Vagina (tissue), 2 donors: ENCODE results near the gene PEBP1. TPM values are rescaled to one million over a fixed set of nuclear protein-coding genes. Genes with fewer than 3 reads are reported as not detected.

Source experiments
- DNase-seq, 2 donors: peaks; one replicate each; pipeline ENCODE4 v3.0.0-alpha.2; 2017; ENCODE audit errors: extremely low spot score in 2 of 2
- H3K27ac ChIP-seq: fragments of 200-600 bp; sonication (generic); one replicate; pipeline ENCODE4 v1.5.1; 2019
- H3K27me3 ChIP-seq: fragments of 200-600 bp; sonication (generic); one replicate; pipeline ENCODE4 v1.5.1; 2019
- H3K36me3 ChIP-seq, 2 donors: fragments of 200-600 bp; sonication (generic); one replicate each; pipeline ENCODE4 v1.5.1; 2017 to 2019
- H3K4me1 ChIP-seq: fragments of 200-600 bp; sonication (generic); one replicate; pipeline ENCODE4 v1.5.1; 2019
- H3K4me3 ChIP-seq, 2 donors: fragments of 200-600 bp; sonication (generic); 1 replicate in 1 of 2; 2 replicates in 1 of 2; pipeline ENCODE4 v1.5.1; 2016 to 2019
- H3K9me3 ChIP-seq: fragments of 200-600 bp; sonication (generic); one replicate; pipeline ENCODE4 v1.5.1; 2019
- CTCF ChIP-seq, 3 experiments: fragments of 450-650 bp in 2 of 3; fragments of 200-600 bp in 1 of 3; sonication (generic) in 1 of 3; IDR thresholded peaks; one replicate each; pipeline ENCODE4 v1.5.1; 2017 to 2019; ENCODE audit warnings: antibody characterized with exemption in 3 of 3, mild to moderate bottlenecking in 2 of 3, moderate library complexity in 2 of 3
- POLR2A ChIP-seq, 2 donors: fragments of 450-650 bp; IDR thresholded peaks; one replicate each; pipeline ENCODE4 v1.6.1; 2017; ENCODE audit warnings: antibody characterized with exemption in 2 of 2, mild to moderate bottlenecking in 2 of 2, moderate library complexity in 2 of 2
- POLR2AphosphoS5 ChIP-seq, 2 donors: sonication (generic); formaldehyde crosslinking; IDR thresholded peaks; one replicate each; pipeline ENCODE4 v1.9.0; 2017; ENCODE audit warnings: antibody characterized with exemption in 2 of 2, mild to moderate bottlenecking in 2 of 2, low read depth in 1 of 2; ENCODE audit not compliant: insufficient read depth in 1 of 2
- intact Hi-C: fragments of 100-400 bp; cut with DNase I; formaldehyde crosslinking; loops from one replicate; pipeline ENCODE4 v1.15.1; 2023
- total RNA-seq: library from RNA; depleted of rRNA; stranded (reverse); fragments of >200 nt; gene quantifications from one replicate; pipeline ENCODE4 v1.2.3, GENCODE V29; 2016

Gene PEBP1
- total RNA-seq, 1 donor from 2014 or later = 167 TPM

- Histone ChIP-seq H3K27ac (no peak overlapping the region), H3K4me3 (no peak overlapping the region), H3K27me3 (no peaks in the 10 kb centered on the region), H3K36me3 (no peaks in the 10 kb centered on the region), H3K9me3 (no peaks in the 10 kb centered on the region), H3K4me1 (no peaks in the 10 kb centered on the region)
- TF ChIP-seq POLR2A (IDR thresholded peaks at IDR 0.05) (no peak), POLR2AphosphoS5 (IDR thresholded peaks at IDR 0.05; ENCODE audit: insufficient read depth in 1 of 2, low read depth in 1 of 2) (peak in 1 of 2 donors; percentile 13), CTCF (IDR thresholded peaks at IDR 0.05) (peak in 1 of 3 experiments; percentile 71)
- DNase-seq = no peak
- intact Hi-C loops = loop anchor here (5.0 kb wide), 1 partner anchor 257 kb away; the partner anchor contains the start of gene SUDS3
These were observed 15.2 kb upstream of the PEBP1 start for GRCh38 chr12:118120579-118121363.

GRCh38 chr12:118122264-118122663, 13.7 kb upstream of the PEBP1 start:
- Histone ChIP-seq H3K4me3 (no peak overlapping the region), H3K27ac (no peak overlapping the region), H3K27me3 (no peaks in the 10 kb centered on the region), H3K9me3 (no peaks in the 10 kb centered on the region), H3K4me1 (no peaks in the 10 kb centered on the region), H3K36me3 (no peaks in the 10 kb centered on the region)
- no peak for TF ChIP-seq POLR2AphosphoS5 (IDR thresholded peaks at IDR 0.05; ENCODE audit: insufficient read depth in 1 of 2, low read depth in 1 of 2)
- no peak for TF ChIP-seq CTCF (IDR thresholded peaks at IDR 0.05)
- no peak for TF ChIP-seq POLR2A (IDR thresholded peaks at IDR 0.05)
- no peak for DNase-seq
- intact Hi-C loops = loop anchor here (5.0 kb wide), 1 partner anchor 255 kb away; the partner anchor contains the start of gene SUDS3

- intact Hi-C loops = loop anchor here (5.0 kb wide), 1 partner anchor 253 kb away; the partner anchor contains the start of gene SUDS3
- DNase-seq = no peak
These were observed 11.5 kb upstream of the PEBP1 start for GRCh38 chr12:118124333-118124874.

GRCh38 chr12:118125743-118126118, 10.2 kb upstream of the PEBP1 start:
- no peaks in the 10 kb centered on the region for H3K36me3 ChIP-seq
- no peak for TF ChIP-seq POLR2AphosphoS5 (IDR thresholded peaks at IDR 0.05; ENCODE audit: insufficient read depth in 1 of 2, low read depth in 1 of 2)
- no peak for TF ChIP-seq CTCF (IDR thresholded peaks at IDR 0.05)
- TF ChIP-seq POLR2A (IDR thresholded peaks at IDR 0.05) = no peak
- DNase-seq = no peak
- intact Hi-C loops = no loop called here
- no peaks in the 10 kb centered on the region for H3K27me3 ChIP-seq
- no peaks in the 10 kb centered on the region for H3K9me3 ChIP-seq
- H3K4me1 ChIP-seq = no peaks in the 10 kb centered on the region
- no peak overlapping the region for H3K27ac ChIP-seq
- no peak overlapping the region for H3K4me3 ChIP-seq

More at GRCh38 chr12:118124333-118124874, 11.5 kb upstream of the PEBP1 start:
- Histone ChIP-seq H3K36me3 (no peaks in the 10 kb centered on the region), H3K4me1 (no peaks in the 10 kb centered on the region), H3K27ac (no peak overlapping the region), H3K4me3 (no peak overlapping the region), H3K9me3 (no peaks in the 10 kb centered on the region), H3K27me3 (no peaks in the 10 kb centered on the region)
- no peak for TF ChIP-seq POLR2A (IDR thresholded peaks at IDR 0.05)
- no peak for TF ChIP-seq POLR2AphosphoS5 (IDR thresholded peaks at IDR 0.05; ENCODE audit: insufficient read depth in 1 of 2, low read depth in 1 of 2)
- TF ChIP-seq CTCF (IDR thresholded peaks at IDR 0.05) = no peak
